NCI-H1417 treated with DMSO at 0.1 percent for 48 hours (cell line): ENCODE results near the gene GABRA1.

Experiments used
- DNase-seq: peaks from one replicate; lab custom pipeline; 2025; lab: John Stamatoyannopoulos, UW

The GABRA1 gene

GRCh38 chr5:161847941-161848391 lies at the start of gene GABRA1:
GABRA1 (plus strand) TSS chr5:161848120; CDS start chr5:161850811, 2,691 bp downstream.
- DNase-seq, result no peak

GRCh38 chr5:161799316-161799715 lies 48.6 kb upstream of the GABRA1 start:
- no peak for DNase-seq

- DNase-seq, result no peak
These were observed 43.7 kb upstream of the GABRA1 start for GRCh38 chr5:161804263-161804662.

GRCh38 chr5:161846746-161847145 lies 1.2 kb upstream of the GABRA1 start:
- no peak for DNase-seq

GRCh38 chr5:161847447-161847846 lies 473 bp upstream of the GABRA1 start:
- DNase-seq, result no peak

GRCh38 chr5:161850491-161850890 lies 2.6 kb downstream of the GABRA1 start:
- DNase-seq, result no peak

GRCh38 chr5:161851691-161852299 lies 3.9 kb downstream of the GABRA1 start:
- DNase-seq, result no peak

- no peak for DNase-seq
These were observed 9.4 kb downstream of the GABRA1 start for GRCh38 chr5:161857358-161857757.

- DNase-seq, result no peak
These were observed 15.3 kb downstream of the GABRA1 start for GRCh38 chr5:161863259-161863658.

GRCh38 chr5:161863811-161864210 lies 15.9 kb downstream of the GABRA1 start:
- DNase-seq, result no peak

- DNase-seq, result no peak
These were observed 17.6 kb downstream of the GABRA1 start for GRCh38 chr5:161865510-161865909.

GRCh38 chr5:161889971-161890370 lies 42.1 kb downstream of the GABRA1 start:
- DNase-seq, result no peak

- DNase-seq, result no peak
These were observed 47.6 kb downstream of the GABRA1 start for GRCh38 chr5:161895514-161895913.

GRCh38 chr5:161897033-161897432 lies 49.1 kb downstream of the GABRA1 start:
- no peak for DNase-seq

GRCh38 chr5:161899590-161899989 lies 51.7 kb downstream of the GABRA1 start:
- DNase-seq, result no peak

GRCh38 chr5:161900981-161901380 lies 53.1 kb downstream of the GABRA1 start:
- DNase-seq, result no peak

GRCh38 chr5:161921781-161922180 lies 73.9 kb downstream of the GABRA1 start:
- no peak for DNase-seq

GRCh38 chr5:161924270-161924669 lies 76.3 kb downstream of the GABRA1 start:
- DNase-seq, result no peak

- DNase-seq, result no peak
These were observed 78.0 kb downstream of the GABRA1 start for GRCh38 chr5:161925960-161926359.

- no peak for DNase-seq
These were observed 86.6 kb downstream of the GABRA1 start for GRCh38 chr5:161934486-161934885.

GRCh38 chr5:161944974-161945373 lies 97.1 kb downstream of the GABRA1 start:
- DNase-seq, result no peak

GRCh38 chr5:161946911-161947310 lies 99.0 kb downstream of the GABRA1 start:
- no peak for DNase-seq
